ENCODE results near the gene CDRT4.

Gene CDRT4

DNA sequence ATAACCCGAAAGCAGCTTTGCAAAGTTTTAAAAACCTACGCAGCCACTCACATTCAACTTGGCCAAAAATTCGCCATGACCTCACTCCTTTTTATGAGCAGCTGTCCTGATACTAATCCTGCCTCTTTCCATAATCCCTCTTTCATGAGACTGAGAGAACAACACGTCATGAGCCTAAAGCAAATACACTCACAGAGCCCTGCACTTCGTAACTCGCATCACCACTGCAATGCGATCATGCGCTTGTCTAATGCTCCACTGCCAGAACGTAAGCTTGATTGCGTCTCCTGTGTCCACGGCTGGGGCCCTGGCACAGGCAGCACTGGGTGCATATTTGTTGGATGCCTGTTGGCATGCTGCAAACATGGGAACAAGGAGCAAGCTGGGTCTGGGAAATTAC is 36.2 kb downstream of the CDRT4 start:
- DNase-seq: no peak

DNA sequence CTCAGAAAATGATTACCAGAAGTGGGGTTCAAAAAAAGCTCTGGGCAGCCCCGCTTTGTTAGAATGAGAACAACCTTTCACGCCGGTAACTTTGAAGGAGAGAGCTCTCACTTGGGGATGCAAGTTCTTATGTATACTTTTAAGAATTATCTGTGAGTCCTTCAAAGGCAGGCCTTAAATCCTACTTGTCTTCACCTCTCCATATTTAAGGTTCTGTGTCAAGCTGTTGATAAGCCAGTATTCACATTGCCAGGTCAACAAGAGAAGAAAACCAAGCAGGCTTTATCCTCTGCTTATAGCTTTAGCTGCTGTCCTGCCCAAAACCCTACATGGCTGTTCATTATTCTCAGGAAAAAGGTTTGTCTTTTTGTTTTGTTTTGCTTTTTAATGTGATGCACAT is 42.9 kb downstream of the CDRT4 start:
- no peak for DNase-seq

DNA sequence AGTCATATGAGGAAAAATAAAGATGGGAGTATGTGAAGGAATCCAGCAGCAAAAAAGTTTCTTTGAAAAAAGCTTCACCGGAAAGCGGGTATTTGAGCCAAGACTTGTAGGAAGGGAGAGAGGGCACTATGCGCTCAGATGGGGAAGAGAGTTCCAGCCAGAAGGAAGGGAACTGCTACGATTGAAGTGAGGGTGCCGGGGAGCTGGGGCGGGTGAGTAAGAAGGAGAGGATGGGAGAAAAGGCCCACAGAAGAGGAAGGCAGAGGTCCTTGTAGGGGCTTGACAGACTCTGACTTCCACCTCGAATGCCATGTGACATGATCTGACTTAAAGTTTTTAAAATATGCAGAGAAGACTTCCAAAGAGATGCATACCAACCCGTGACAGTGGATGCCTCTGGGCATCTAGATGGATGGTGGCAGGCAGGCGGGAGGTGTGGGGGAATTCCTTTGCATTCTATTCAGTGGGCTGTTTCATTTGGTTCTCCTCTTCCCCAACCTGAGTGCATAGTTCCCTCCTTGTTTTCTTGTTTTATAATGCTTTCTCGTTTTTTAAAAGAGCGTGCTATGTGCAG is 44.9 kb downstream of the CDRT4 start:
- DNase-seq: no peak

DNA sequence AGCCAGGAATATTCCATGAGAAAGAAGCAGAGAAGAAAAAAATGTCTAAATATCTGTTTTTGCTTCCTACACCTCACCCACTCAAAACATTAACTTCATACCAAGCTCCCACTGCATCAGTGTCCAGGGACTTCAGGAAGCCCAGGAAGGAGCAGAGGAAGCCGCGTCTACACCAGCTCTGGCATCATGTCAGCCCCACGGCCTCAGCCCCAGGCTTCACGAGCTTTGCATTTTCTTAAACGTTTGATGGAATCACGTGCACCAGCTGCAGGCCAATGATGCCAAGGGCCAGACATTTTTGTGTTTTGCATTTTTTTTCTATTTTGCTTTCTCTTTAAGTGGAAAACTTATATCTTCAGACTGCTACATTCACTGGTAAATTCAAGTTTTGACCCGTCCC is 48.6 kb downstream of the CDRT4 start:
- no peak for DNase-seq

DNA sequence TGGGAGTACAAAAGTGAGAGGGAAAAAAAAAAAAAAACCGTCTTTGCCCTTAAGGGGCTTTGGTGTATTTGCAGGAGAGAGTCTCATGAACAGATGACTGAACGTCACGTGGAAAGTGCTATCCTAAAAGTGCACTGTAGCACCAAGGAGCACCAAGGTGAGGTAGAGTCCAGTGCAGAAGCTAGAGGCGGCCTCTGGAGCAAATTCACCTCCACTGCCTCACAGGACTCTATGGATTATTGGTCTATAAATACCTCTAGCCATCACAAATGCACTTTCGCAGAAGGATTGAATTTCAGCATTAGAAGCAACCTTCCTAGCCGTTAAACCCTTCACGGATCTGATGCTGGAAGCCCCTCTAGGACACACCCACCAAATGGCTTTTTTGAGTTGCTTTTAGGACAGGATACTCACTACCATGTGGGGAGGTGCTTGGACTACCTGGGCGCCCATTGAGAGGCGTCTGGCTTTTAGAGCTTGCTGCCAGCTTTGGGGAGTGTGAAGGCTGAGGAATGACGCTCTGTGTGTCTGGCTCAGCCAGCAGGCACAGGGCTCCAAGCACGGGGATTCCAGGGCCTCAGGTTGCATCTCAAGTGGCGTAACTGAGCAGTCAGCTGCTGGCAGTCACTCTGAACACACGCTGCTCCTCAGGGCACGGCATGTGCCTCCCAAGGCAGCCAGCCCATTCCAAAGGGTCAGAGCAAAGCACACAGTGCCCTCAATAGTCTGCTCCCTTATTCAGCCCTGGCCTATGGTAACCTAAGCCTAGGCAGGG is 52.7 kb downstream of the CDRT4 start:
- no peak for DNase-seq

DNA sequence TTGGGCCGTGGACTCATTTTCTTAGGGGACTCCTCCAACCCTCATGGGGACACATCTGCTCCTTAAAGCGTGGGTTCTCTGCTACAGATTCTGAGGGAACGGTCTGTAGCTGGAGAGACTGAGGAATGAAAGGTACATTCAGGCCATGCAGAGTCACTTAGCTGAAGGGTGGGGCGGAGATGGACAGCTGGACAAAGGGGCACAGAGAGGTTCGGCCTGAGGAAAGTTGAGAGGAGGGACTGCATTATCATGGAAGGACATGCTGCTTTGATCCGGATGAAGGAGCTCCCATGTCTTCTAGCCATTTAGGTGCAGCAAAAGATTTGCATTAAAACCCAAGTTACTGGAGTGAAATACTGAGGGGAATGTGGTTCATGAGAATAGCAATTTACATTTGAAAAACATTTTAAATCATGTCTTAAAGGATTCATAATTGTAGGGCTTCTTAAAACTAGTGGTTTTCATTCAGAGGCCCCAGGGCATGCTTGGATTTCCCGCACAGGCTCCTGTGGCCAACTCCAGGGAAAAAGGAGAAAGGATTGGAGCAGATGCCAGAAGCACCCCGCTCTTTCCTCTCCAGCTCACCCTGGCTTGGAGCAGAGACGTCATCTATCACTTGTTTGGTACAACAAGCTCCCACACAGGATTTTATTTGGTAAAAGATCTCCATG is 54.2 kb downstream of the CDRT4 start:
- DNase-seq: no peak

DNA sequence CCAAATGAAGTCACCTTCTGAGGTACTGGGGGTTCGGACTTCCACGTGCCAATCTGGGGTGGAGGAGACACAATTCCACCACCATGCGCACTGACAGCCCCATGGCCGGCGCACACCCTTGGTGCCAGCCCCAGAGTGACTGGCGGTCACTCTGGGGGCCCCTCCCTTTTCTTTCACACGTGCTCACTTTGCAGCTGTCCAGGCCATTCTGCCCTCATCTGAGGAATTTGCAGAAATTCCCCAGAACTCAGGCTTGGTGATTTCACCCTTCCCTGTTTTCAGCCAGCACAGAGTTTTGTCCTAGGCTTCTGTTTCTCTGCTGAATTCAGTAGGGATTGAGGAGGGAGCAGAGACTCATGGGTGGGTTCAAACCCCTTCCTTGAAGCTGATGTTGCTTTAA is 54.8 kb downstream of the CDRT4 start:
- DNase-seq: no peak

DNA sequence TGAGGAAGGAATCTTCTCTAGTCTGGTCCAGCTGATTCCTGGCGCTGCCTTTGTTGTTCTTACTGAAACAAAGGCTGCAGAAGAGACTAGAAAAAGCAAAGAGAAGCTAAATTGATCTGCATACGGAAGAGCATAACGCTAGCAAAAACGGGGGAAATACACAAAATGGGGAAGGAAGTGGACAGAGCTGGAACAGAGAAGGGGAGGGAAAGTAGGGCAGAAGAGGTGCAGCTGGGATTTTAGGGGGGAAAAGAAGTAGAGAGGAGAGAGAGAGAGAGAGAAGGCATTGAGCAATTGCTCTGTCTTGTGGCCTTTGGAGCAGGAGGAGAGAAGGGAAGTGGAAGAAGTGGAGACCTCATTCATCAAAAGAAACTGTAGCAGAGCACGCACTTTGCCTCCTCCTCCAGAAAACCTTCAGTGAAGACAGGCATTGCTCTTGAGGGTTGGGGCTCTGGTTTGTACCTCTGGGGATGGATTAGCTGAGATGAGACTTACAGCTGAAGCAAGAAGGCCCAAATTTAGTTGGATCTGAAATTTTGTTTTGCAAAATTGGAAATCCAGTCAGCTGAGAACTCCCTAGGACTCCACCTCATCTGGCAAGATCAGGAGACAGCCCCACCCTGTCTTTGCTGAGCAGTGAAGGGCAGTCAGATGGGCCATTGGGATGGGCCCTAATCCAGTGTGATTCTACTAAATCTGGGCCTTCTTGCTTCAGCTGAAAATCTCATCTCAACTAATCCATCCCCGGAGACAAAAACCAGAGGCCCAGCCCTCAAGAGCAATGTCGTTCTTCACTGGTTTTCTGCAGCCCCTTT is 55.8 kb downstream of the CDRT4 start:
- DNase-seq: no peak

DNA sequence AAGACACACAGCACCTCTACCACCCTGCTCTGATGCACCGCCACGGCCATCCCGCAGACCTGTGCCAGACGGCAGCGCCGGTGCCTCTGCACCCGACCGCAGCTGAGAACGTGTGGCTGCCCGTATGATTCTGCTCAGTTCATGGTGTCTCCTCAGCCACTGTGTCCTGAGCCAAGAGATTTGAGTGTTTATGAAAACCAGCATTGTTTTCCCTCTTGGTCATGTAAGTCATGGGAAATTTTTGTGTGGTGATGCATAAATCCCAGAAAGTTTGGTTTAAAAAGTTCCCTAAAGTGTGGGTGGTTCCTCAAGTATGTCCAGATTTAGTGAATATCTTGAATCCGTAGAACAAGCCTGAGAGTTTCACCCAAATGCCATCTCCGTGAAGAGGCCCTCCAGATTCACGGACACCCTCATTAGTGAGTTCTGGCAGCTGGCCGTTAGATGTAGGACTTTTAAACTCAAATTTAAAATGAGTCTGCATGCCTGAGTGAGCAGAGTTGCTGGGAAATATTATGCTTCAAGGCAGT is 57.6 kb downstream of the CDRT4 start:
- no peak for DNase-seq

DNA sequence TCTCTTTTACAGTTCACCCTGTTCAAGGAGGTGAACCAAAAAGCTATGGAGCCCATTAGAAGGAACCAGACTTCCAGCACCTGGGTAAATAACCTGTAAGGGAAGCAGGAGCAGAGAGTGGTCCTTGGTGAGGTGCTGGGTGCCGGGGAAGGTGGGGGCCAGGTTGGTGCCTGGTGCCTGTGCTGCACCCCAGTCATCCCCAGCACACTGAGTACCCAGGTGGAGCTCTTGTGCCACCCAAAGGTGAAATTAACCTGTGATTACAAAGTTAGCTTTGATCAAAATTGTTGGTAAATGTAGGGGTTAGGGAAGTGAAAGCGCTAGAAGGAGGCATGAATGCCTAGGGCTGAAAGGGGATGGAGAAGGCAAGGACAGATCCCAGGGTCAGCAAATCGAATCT is 58.6 kb downstream of the CDRT4 start:
- DNase-seq: no peak

DNA sequence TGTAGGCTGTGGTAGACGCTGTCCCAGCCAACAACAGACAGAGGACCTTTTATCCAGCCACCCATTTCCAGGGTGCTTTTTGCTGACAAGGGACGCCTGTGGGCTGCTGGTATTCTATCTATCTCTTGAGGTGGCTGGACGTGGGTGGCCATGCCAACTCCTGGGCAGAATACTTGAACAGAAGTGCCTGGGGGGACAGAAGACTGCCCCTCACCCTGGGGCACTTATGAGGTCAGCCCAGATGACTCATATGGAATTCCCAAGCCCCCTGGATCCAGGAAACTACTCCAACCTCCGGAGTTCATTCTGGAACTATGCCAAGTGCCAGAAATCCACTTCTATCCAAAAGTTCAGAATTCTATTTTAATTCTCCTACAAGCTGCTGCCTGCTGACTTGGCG is 61.3 kb downstream of the CDRT4 start:
- no peak for DNase-seq

DNA sequence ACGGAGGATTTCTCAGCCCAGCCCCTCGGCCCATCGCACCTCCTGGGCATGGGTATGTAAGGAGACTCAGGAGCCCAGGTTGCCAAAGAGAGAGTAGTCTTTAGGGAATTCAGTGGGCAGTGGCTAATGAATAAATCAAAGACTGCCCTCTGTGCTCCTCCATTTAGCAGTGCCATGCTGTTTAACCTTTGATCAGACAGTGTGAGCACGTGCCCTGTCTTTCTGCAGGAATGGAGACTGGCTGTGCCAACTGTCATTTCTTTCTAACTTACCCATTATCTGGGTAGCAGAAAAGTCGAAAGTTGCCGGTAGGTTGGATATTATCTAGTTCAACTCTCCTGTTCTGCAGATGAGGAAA is 62.4 kb downstream of the CDRT4 start:
- no peak for DNase-seq

DNA sequence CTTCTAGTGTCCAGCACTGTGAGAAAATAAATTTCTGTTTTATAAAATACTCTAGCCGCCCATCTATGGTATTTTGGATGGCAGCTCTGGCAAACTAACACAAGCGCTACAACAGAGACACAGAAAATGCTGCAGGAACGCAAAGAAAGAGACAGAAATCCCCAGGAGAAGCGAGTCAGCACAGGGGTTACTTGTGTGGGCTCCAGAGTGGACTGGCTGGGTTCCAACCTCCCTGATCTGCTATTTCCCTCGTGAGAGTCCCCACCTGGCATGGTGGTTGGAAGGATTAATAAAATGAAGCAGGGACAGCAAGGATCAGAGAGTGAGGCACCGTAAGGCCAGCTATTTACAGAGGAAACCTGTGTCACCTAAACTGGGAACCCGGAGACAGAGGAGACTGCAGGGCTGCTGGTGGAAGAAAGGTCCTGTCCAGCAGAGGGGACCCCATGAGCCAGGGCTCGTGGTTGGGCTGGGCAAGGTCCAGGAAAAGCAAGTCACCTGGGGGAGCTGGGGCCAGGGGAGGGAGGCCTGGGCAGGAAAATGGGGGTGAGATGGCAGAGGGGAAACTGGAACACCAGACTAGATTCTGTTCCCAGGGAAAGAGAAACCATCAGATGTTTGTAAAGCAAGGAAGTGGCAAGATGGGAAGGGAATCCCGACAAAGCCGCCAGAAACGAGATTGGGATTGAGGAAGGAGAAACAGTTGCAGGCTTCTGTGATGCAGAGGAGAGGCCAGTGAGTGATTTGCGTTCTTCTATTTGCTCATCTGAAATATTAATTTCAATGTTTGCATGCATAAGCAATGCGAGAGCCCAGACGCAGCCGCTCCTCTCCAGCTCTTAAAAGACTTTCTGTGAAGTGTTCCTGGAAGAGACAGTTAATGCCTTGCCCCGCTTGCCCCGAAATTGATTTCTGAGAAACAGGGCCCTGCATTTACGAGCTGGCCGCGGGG is 63.0 kb downstream of the CDRT4 start:
- no peak for DNase-seq

DNA sequence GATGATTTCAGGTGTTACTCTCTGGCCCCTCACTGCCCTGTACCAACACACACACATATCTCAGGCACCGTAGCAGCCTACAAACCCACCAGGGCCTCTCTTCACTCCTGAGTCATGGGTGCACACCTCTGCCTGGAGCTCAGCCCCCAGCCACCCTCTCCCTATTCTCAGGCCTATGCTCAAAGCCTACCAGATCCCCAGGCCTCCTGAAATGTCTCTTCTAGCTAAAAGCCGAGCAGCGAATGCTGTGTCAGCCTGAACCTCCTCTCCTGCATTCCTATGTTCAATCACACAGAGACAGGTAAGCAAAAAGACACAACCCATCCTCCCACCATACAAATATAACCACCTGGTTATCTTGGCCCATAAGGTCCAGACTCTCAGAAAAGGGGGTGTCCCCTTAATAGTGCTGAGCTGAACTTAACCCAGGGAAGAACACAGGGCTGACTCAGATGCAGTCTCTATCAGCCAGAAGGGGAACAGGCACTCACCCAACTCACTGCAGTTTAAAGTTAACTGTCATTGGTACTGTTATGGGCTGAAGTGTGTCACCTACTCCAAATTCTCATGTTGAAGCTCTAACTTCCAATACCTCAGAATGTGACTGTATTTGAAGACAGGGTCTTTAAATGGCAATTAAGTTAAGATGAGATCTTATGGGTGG is 64.0 kb downstream of the CDRT4 start:
- DNase-seq: no peak

DNA sequence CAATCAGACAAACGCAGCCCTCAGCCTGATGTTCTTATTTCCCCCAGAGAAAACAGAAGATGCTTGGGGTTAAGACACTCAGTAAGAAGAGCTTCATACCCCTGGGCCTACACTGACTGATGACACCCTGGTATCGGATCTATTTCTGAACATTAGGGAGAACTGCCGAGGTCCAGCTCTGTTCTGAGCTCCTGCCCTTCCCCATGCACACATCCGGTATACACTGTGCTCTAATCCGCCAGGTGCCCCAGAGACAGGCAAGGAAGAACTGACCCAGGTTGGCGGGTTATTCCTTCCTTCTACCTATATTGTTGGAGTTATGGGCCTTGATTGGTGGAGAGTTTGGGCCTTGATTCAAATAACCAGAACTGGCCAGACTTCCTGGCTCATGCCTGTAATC is 68.0 kb downstream of the CDRT4 start:
- no peak for DNase-seq

DNA sequence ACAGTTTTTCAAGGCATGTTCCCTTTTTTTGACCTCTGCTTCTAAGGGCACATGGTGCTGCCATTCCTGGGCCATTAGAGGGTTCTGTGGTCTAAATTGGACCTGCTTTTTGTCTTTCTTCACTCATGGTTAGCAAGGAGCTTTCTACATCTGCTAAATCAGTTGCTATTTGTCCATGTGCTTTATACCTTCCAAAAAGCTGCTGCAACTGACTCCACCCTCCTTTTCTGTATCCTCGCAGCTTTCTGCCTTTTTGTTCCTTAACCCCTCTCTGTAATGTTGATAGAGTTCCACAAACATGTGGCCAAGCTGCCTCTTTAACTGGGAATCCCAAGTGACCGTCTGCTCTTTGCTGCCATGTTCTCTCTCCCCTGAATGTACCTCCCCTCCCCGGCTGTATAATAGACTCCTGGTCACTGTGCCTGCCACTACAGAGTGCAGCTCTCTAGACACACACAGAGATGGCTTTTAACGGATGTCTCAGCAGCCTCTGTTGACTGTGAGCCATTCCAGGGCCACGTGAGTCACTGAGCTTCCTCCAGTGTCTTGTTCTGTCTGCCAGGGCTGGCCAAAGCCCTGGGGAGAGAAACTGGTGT is 68.6 kb downstream of the CDRT4 start:
- DNase-seq: no peak

DNA sequence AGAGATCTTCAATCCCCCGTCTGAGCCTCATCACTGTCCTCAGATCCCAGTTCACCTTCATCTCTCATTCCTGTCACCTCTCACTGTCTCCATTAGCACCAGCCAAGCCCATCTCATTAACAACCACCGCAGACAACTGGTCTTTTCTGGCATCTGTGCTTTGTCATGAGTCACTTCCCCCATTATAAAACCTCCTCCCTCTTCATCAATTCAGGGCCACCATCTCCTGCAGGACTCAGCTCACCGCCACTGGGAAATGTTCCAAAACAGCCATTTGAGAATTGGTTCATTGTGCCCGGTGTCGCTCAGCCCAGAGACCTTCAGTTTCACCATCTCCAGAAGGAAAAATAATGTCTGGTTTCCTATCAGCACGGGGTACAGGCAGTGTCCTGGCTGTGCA is 69.1 kb downstream of the CDRT4 start:
- DNase-seq: no peak

DNA sequence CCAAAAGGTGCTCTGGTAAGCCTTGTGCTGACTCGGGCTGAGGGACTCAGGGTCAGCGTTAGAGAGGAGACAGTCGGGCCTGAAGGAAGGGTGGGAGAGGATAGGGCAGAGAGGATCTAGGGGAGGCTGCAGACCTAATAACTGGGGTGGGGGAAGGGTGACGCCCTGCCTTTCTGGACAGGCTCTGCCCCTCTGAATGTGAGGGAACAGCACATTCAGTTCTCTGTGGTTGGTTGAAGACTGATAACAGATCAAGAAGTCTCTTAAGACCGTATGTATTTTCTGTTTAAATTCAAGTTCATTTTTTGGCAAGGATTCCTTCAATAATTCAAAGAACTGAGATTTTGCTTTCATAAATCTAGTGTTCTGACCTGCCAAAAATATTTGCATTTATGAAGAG is 69.8 kb downstream of the CDRT4 start:
- DNase-seq: no peak

DNA sequence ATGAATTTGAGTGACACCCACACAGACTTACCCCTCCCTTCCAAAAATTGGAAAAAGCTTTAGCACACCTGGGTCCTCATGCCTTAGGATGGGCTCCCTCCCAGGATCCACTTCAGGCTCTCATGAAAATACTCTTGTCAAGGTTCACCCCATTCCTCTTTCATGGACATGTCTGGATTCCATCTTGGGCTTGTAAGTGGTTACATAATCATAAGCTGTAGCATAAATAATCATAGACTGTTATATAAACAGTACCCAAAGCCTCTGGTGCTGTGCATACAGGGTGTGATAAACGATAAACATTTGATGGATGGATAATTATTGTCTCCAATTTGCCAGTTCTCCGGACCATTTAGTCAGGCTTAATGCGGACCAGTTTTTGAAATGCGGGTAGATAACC is 72.3 kb downstream of the CDRT4 start:
- no peak for DNase-seq

DNA sequence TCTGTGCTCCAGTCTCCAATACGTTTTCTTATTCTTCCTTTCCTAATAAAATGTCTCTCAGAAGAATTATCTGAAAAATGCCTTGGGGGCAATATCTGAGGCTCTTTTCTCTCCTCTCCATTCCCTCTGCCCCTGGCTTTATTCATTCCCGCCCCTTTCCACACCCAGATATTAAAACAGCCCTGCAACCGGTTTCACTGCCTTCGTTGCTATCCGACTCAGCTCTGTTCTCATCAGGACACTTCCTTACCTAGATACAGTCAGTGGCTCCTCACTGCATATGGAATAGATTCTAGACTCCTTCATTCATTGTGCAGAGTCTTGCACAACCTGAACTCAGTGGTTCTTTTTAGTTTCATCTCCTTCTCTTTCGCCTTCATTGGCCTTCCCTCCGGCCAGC is 74.0 kb downstream of the CDRT4 start:
- DNase-seq: no peak

DNA sequence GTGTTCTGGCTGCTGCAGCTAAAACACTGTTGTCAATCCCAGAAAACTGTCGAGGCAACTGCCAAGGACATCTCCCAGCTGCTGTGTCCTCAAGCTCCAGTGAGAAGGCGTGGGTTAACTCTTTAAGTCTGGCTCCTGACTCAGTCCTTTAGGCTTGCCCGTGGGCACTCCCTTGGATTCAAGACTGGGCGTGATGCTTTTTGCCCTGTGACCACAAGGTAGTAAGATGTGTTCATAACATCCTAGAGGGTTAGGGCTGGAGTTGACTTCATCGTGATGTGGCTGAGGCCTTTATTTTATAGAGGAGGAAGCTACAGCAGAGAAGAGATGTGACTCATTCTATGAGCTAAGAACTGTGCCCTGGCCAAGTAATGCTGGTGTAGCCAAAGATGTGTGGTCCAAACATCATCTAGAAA is 75.1 kb downstream of the CDRT4 start:
- DNase-seq: no peak
